Measurements from ENCODE around the gene PHF13. TPM values are rescaled to one million over a fixed set of nuclear protein-coding genes. Genes with fewer than 3 reads are reported as not detected.

PHF13 gene
- total RNA-seq, result 19.7 and 20.4 TPM in 2 replicates

GRCh38 chr1:6613361-6614018 lies at the start of gene PHF13:
TSS of gene PHF13 (plus strand) at chr1:6613731. CDS start at chr1:6614067, 336 bp downstream.
- Mint-ChIP-seq H3K27ac (peak within 1 kb of the TSS; percentile 67), H3K27me3 (ENCODE audit: low read depth) (peaks cover 5% of the 10 kb centered on the region), H3K9me3 (no peaks in the 10 kb centered on the region), H3K36me3 (ENCODE audit: low read depth) (peaks cover 16% of the 10 kb centered on the region), H3K4me1 (ENCODE audit: low read depth) (peaks cover 14% of the 10 kb centered on the region), H3K4me3 (ENCODE audit: low read depth) (peak within 1 kb of the TSS; percentile 86)
- intact Hi-C loops (cut with micrococcal nuclease), result loop anchor here (1.0 to 2.0 kb wide), 3 partner anchors 10 to 171 kb away; partner anchors contain the start of genes CAMTA1, NOL9 and TAS1R1
- peak; percentile 99 for DNase-seq (ENCODE audit: low spot score)

- H3K4me3 Mint-ChIP-seq (ENCODE audit: low read depth), result no peak overlapping the region
- H3K9me3 Mint-ChIP-seq, result no peaks in the 10 kb centered on the region
- H3K27ac Mint-ChIP-seq, result no peak overlapping the region
- no peaks in the 10 kb centered on the region for H3K36me3 Mint-ChIP-seq (ENCODE audit: low read depth)
- no peaks in the 10 kb centered on the region for H3K4me1 Mint-ChIP-seq (ENCODE audit: low read depth)
- DNase-seq (ENCODE audit: low spot score), result no peak
- intact Hi-C loops (cut with micrococcal nuclease), result no loop called here
- H3K27me3 Mint-ChIP-seq (ENCODE audit: low read depth), result peaks cover 8% of the 10 kb centered on the region
These were observed 44.5 kb upstream of the PHF13 start for GRCh38 chr1:6569033-6569432.

- Mint-ChIP-seq H3K4me1 (ENCODE audit: low read depth) (no peaks in the 10 kb centered on the region), H3K27me3 (ENCODE audit: low read depth) (peaks cover 8% of the 10 kb centered on the region)
- intact Hi-C loops (cut with micrococcal nuclease), result no loop called here
These were observed 43.4 kb upstream of the PHF13 start for GRCh38 chr1:6570100-6570499.

GRCh38 chr1:6570987-6571386 lies 42.5 kb upstream of the PHF13 start:
- H3K9me3 Mint-ChIP-seq, result no peaks in the 10 kb centered on the region
- DNase-seq (ENCODE audit: low spot score), result no peak
- peaks cover 8% of the 10 kb centered on the region for H3K27me3 Mint-ChIP-seq (ENCODE audit: low read depth)
- H3K27ac Mint-ChIP-seq, result no peak overlapping the region
- no peaks in the 10 kb centered on the region for H3K36me3 Mint-ChIP-seq (ENCODE audit: low read depth)
- no peak overlapping the region for H3K4me3 Mint-ChIP-seq (ENCODE audit: low read depth)
- no peaks in the 10 kb centered on the region for H3K4me1 Mint-ChIP-seq (ENCODE audit: low read depth)
- intact Hi-C loops (cut with micrococcal nuclease), result no loop called here

More at GRCh38 chr1:6570100-6570499, 43.4 kb upstream of the PHF13 start:
- Mint-ChIP-seq H3K4me3 (ENCODE audit: low read depth) (no peak overlapping the region), H3K9me3 (no peaks in the 10 kb centered on the region), H3K36me3 (ENCODE audit: low read depth) (no peaks in the 10 kb centered on the region), H3K27ac (no peak overlapping the region)
- no peak for DNase-seq (ENCODE audit: low spot score)

GRCh38 chr1:6572653-6573383 lies 40.7 kb upstream of the PHF13 start:
- H3K27ac Mint-ChIP-seq, result no peak overlapping the region
- no peaks in the 10 kb centered on the region for H3K4me1 Mint-ChIP-seq (ENCODE audit: low read depth)
- no peak overlapping the region for H3K4me3 Mint-ChIP-seq (ENCODE audit: low read depth)
- DNase-seq (ENCODE audit: low spot score), result no peak
- H3K27me3 Mint-ChIP-seq (ENCODE audit: low read depth), result peaks cover 8% of the 10 kb centered on the region
- H3K36me3 Mint-ChIP-seq (ENCODE audit: low read depth), result no peaks in the 10 kb centered on the region
- intact Hi-C loops (cut with micrococcal nuclease), result no loop called here
- H3K9me3 Mint-ChIP-seq, result no peaks in the 10 kb centered on the region

GRCh38 chr1:6574025-6574620 lies 39.4 kb upstream of the PHF13 start:
- H3K27ac Mint-ChIP-seq, result no peak overlapping the region
- intact Hi-C loops (cut with micrococcal nuclease), result no loop called here
- H3K36me3 Mint-ChIP-seq (ENCODE audit: low read depth), result no peaks in the 10 kb centered on the region
- H3K4me1 Mint-ChIP-seq (ENCODE audit: low read depth), result peaks cover under 1% of the 10 kb centered on the region
- H3K27me3 Mint-ChIP-seq (ENCODE audit: low read depth), result peaks cover 7% of the 10 kb centered on the region
- no peaks in the 10 kb centered on the region for H3K9me3 Mint-ChIP-seq
- no peak for DNase-seq (ENCODE audit: low spot score)
- no peak overlapping the region for H3K4me3 Mint-ChIP-seq (ENCODE audit: low read depth)

GRCh38 chr1:6574818-6575217 lies 38.7 kb upstream of the PHF13 start:
- Mint-ChIP-seq H3K4me1 (ENCODE audit: low read depth) (peaks cover 6% of the 10 kb centered on the region), H3K27me3 (ENCODE audit: low read depth) (peaks cover 4% of the 10 kb centered on the region), H3K36me3 (ENCODE audit: low read depth) (no peaks in the 10 kb centered on the region), H3K27ac (no peak overlapping the region), H3K4me3 (ENCODE audit: low read depth) (no peak overlapping the region), H3K9me3 (no peaks in the 10 kb centered on the region)
- DNase-seq (ENCODE audit: low spot score), result no peak
- intact Hi-C loops (cut with micrococcal nuclease), result no loop called here

- intact Hi-C loops (cut with micrococcal nuclease), result loop anchor here (2.0 kb wide), 1 partner anchor 23 kb away; the partner anchor contains the start of genes NOL9 and TAS1R1
- Mint-ChIP-seq H3K27ac (no peak overlapping the region), H3K4me1 (ENCODE audit: low read depth) (peaks cover 29% of the 10 kb centered on the region), H3K27me3 (ENCODE audit: low read depth) (no peaks in the 10 kb centered on the region), H3K36me3 (ENCODE audit: low read depth) (peaks cover 7% of the 10 kb centered on the region), H3K9me3 (no peaks in the 10 kb centered on the region), H3K4me3 (ENCODE audit: low read depth) (no peak overlapping the region)
- DNase-seq (ENCODE audit: low spot score), result no peak
These were observed 35.6 kb upstream of the PHF13 start for GRCh38 chr1:6577831-6578525.

GRCh38 chr1:6578624-6579373 lies 34.7 kb upstream of the PHF13 start:
- Mint-ChIP-seq H3K9me3 (no peaks in the 10 kb centered on the region), H3K36me3 (ENCODE audit: low read depth) (peaks cover 7% of the 10 kb centered on the region), H3K4me1 (ENCODE audit: low read depth) (peaks cover 29% of the 10 kb centered on the region), H3K4me3 (ENCODE audit: low read depth) (peak overlapping the region; percentile 88), H3K27me3 (ENCODE audit: low read depth) (no peaks in the 10 kb centered on the region), H3K27ac (no peak overlapping the region)
- intact Hi-C loops (cut with micrococcal nuclease), result loop anchor here (1.0 to 2.0 kb wide), 2 partner anchors 24 to 25 kb away; partner anchors contain the start of genes NOL9 and TAS1R1
- no peak for DNase-seq (ENCODE audit: low spot score)

GRCh38 chr1:6579374-6580118 lies 34.0 kb upstream of the PHF13 start, which contains the start of gene ZBTB48:
TSS of gene ZBTB48 (plus strand) at chr1:6579994. CDS start at chr1:6580610, 616 bp downstream.
- H3K9me3 Mint-ChIP-seq, result no peaks in the 10 kb centered on the region
- DNase-seq (ENCODE audit: low spot score), result peak; percentile 95
- intact Hi-C loops (cut with micrococcal nuclease), result loop anchor here (1.0 to 2.0 kb wide), 2 partner anchors 24 to 25 kb away; partner anchors contain the start of genes NOL9 and TAS1R1
- H3K27ac Mint-ChIP-seq, result peak within 1 kb of the TSS; percentile 92
- peaks cover 31% of the 10 kb centered on the region for H3K4me1 Mint-ChIP-seq (ENCODE audit: low read depth)
- H3K27me3 Mint-ChIP-seq (ENCODE audit: low read depth), result no peaks in the 10 kb centered on the region
- H3K4me3 Mint-ChIP-seq (ENCODE audit: low read depth), result peak within 1 kb of the TSS; percentile 88
- peaks cover 10% of the 10 kb centered on the region for H3K36me3 Mint-ChIP-seq (ENCODE audit: low read depth)

GRCh38 chr1:6580119-6580592 lies 33.4 kb upstream of the PHF13 start:
- Mint-ChIP-seq H3K27me3 (ENCODE audit: low read depth) (no peaks in the 10 kb centered on the region), H3K27ac (peak overlapping the region; percentile 92), H3K9me3 (no peaks in the 10 kb centered on the region), H3K4me1 (ENCODE audit: low read depth) (peaks cover 35% of the 10 kb centered on the region), H3K4me3 (ENCODE audit: low read depth) (peak overlapping the region; percentile 88), H3K36me3 (ENCODE audit: low read depth) (peaks cover 11% of the 10 kb centered on the region)
- no peak for DNase-seq (ENCODE audit: low spot score)
- intact Hi-C loops (cut with micrococcal nuclease), result no loop called here
